ENCODE data around the gene RAI14.

Gene RAI14

GRCh38 chr5:34804913-34805312 is 148.8 kb downstream of the RAI14 start:
- DNase-seq: no peak
- no peak for TF ChIP-seq CTCF (IDR thresholded peaks at IDR 0.05; ENCODE audit: low read depth, low read length, missing control alignments)
- Histone ChIP-seq H3K4me3 (ENCODE audit: low read depth, low read length) (no peak overlapping the region), H3K27ac (no peak overlapping the region), H3K27me3 (replicated peaks) (no peaks in the 10 kb centered on the region), H3K36me3 (replicated peaks) (peaks cover 72% of the 10 kb centered on the region)
- in situ Hi-C loops (cut with HindIII; ENCODE audit: low pct_ligation_motif_present, low sequenced_read_pairs): no loop called here

- in situ Hi-C loops (cut with HindIII; ENCODE audit: low pct_ligation_motif_present, low sequenced_read_pairs): no loop called here
- Histone ChIP-seq H3K36me3 (replicated peaks) (peaks cover 67% of the 10 kb centered on the region), H3K27me3 (replicated peaks) (no peaks in the 10 kb centered on the region), H3K27ac (no peak overlapping the region), H3K4me3 (ENCODE audit: low read depth, low read length) (no peak overlapping the region)
- no peak for TF ChIP-seq CTCF (IDR thresholded peaks at IDR 0.05; ENCODE audit: low read depth, low read length, missing control alignments)
- DNase-seq: no peak
Measured at GRCh38 chr5:34806532-34806931, 150.4 kb downstream of the RAI14 start.

DNA sequence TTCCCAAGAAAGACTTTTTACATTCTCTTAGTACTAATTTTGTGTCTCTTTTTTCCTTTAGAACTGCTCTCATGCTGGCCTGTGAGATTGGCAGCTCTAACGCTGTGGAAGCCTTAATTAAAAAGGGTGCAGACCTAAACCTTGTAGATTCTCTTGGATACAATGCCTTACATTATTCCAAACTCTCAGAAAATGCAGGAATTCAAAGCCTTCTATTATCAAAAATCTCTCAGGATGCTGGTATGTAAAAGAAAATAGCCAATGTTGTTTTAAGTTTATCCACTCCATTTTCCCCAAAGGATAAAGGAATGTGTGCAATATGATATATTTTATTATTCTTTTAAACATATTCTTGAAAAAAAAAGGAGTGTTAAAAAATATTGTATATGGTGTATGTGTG is 155.6 kb downstream of the RAI14 start:
- TF ChIP-seq CTCF (IDR thresholded peaks at IDR 0.05; ENCODE audit: low read depth, low read length, missing control alignments): no peak
- Histone ChIP-seq H3K4me3 (ENCODE audit: low read depth, low read length) (no peak overlapping the region), H3K36me3 (replicated peaks) (peaks cover 54% of the 10 kb centered on the region), H3K27ac (no peak overlapping the region), H3K27me3 (replicated peaks) (no peaks in the 10 kb centered on the region)
- DNase-seq: no peak
- in situ Hi-C loops (cut with HindIII; ENCODE audit: low pct_ligation_motif_present, low sequenced_read_pairs): no loop called here

- Histone ChIP-seq H3K27me3 (replicated peaks) (no peaks in the 10 kb centered on the region), H3K36me3 (replicated peaks) (peaks cover 48% of the 10 kb centered on the region), H3K4me3 (ENCODE audit: low read depth, low read length) (no peak overlapping the region), H3K27ac (no peak overlapping the region)
- no peak for TF ChIP-seq CTCF (IDR thresholded peaks at IDR 0.05; ENCODE audit: low read depth, low read length, missing control alignments)
- no peak for DNase-seq
- in situ Hi-C loops (cut with HindIII; ENCODE audit: low pct_ligation_motif_present, low sequenced_read_pairs): no loop called here
Measured at GRCh38 chr5:34813509-34813908, 157.4 kb downstream of the RAI14 start.

- H3K36me3 ChIP-seq (replicated peaks): peaks cover 58% of the 10 kb centered on the region
- H3K27me3 ChIP-seq (replicated peaks): no peaks in the 10 kb centered on the region
- no peak for TF ChIP-seq CTCF (IDR thresholded peaks at IDR 0.05; ENCODE audit: low read depth, low read length, missing control alignments)
- H3K27ac ChIP-seq: no peak overlapping the region
- in situ Hi-C loops (cut with HindIII; ENCODE audit: low pct_ligation_motif_present, low sequenced_read_pairs): no loop called here
- peak; percentile 41 for DNase-seq
- no peak overlapping the region for H3K4me3 ChIP-seq (ENCODE audit: low read depth, low read length)
Measured at GRCh38 chr5:34817558-34818351, 161.6 kb downstream of the RAI14 start.

DNA sequence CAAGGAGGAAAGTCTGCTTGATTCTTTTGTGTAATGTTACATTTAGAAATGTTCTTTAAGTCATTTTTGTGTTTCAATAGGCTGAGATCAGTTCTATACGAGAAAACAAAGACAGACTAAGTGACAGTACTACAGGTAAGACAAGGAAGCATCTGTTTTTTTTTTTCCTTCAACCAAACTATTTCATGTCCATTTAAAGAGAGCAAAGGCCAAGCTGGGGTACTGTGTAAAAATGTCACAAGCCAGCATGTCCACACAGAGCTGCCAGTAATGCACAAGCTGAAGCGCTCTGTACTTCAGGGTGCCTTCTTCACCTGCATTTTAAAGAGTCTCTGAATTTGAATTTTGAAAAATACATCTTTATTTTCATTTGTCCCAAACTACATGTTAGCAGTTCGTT is 162.6 kb downstream of the RAI14 start:
- Histone ChIP-seq H3K36me3 (replicated peaks) (peaks cover 63% of the 10 kb centered on the region), H3K27ac (no peak overlapping the region), H3K27me3 (replicated peaks) (no peaks in the 10 kb centered on the region), H3K4me3 (ENCODE audit: low read depth, low read length) (no peak overlapping the region)
- no peak for DNase-seq
- in situ Hi-C loops (cut with HindIII; ENCODE audit: low pct_ligation_motif_present, low sequenced_read_pairs): no loop called here
- TF ChIP-seq CTCF (IDR thresholded peaks at IDR 0.05; ENCODE audit: low read depth, low read length, missing control alignments): no peak
